Measurements from ENCODE around the gene KCNK4.

- TF ChIP-seq, protein P1, sequence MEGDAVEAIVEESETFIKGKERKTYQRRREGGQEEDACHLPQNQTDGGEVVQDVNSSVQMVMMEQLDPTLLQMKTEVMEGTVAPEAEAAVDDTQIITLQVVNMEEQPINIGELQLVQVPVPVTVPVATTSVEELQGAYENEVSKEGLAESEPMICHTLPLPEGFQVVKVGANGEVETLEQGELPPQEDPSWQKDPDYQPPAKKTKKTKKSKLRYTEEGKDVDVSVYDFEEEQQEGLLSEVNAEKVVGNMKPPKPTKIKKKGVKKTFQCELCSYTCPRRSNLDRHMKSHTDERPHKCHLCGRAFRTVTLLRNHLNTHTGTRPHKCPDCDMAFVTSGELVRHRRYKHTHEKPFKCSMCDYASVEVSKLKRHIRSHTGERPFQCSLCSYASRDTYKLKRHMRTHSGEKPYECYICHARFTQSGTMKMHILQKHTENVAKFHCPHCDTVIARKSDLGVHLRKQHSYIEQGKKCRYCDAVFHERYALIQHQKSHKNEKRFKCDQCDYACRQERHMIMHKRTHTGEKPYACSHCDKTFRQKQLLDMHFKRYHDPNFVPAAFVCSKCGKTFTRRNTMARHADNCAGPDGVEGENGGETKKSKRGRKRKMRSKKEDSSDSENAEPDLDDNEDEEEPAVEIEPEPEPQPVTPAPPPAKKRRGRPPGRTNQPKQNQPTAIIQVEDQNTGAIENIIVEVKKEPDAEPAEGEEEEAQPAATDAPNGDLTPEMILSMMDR (conservative IDR thresholded peaks at IDR 0.05; ENCODE audit: low read length), result no peak
- no peak for TF ChIP-seq EZH2phosphoT487 (IDR thresholded peaks at IDR 0.05; ENCODE audit: borderline replicate concordance)
Measured at GRCh38 chr11:64321026-64321425, 29.9 kb downstream of the KCNK4 start.

Data from Loucy (cell line).